DND-41 (cell line): ENCODE data around the gene PCDHGC4.

Experiments used
- CTCF ChIP-seq: IDR thresholded peaks from 2 replicates; pipeline ENCODE4 v1.5.1; 2012; ENCODE audit warnings: borderline replicate concordance, low read length, moderate library complexity, mild to moderate bottlenecking; ENCODE audit not compliant: poor library complexity, severe bottlenecking; ENCODE audit errors: extremely low read depth
- EZH2 ChIP-seq: IDR thresholded peaks from 3 replicates; pipeline ENCODE4 v1.6.1; 2012; ENCODE audit warnings: borderline replicate concordance, low read depth, mild to moderate bottlenecking, moderate library complexity, low read length, inconsistent platforms; ENCODE audit not compliant: severe bottlenecking

GRCh38 chr5:141511771-141512325 lies 27.0 kb downstream of the PCDHGC4 start:
- no peak for TF ChIP-seq CTCF
- TF ChIP-seq EZH2, result no peak
